Esophagus muscularis mucosa (tissue), 3 donors: Measurements from ENCODE around the gene NFYB.

Experiments
- CTCF ChIP-seq, 3 experiments: fragments of 200-600 bp in 2 of 3; fragments of 450-650 bp in 1 of 3; sonication (generic) in 2 of 3; IDR thresholded peaks; one replicate each; pipeline ENCODE4 v1.5.1; 2017 to 2019; ENCODE audit warnings: antibody characterized with exemption in 3 of 3, mild to moderate bottlenecking in 2 of 3, moderate library complexity in 1 of 3
- POLR2AphosphoS5 ChIP-seq, 2 donors: sonication (generic); formaldehyde crosslinking; IDR thresholded peaks; one replicate each; pipeline ENCODE4 v1.6.1; 2017; ENCODE audit warnings: antibody characterized with exemption in 2 of 2

- TF ChIP-seq POLR2AphosphoS5 (IDR thresholded peaks at IDR 0.05) (no peak), CTCF (IDR thresholded peaks at IDR 0.05) (no peak)
These were observed 14.8 kb upstream of the NFYB start for GRCh38 chr12:104152685-104153241.
